Peyer's patch (tissue), 4 donors: ENCODE measurements around the gene CD36.

Experiments used
- CTCF ChIP-seq, 6 experiments: fragments of 450-650 bp in 4 of 6; fragments of 200-600 bp in 2 of 6; sonication (generic) in 1 of 6; IDR thresholded peaks; one replicate each; pipeline ENCODE4 v1.5.1; 2017 to 2019; ENCODE audit warnings: antibody characterized with exemption in 6 of 6, mild to moderate bottlenecking in 3 of 6, moderate library complexity in 1 of 6
- POLR2A ChIP-seq, 2 donors: fragments of 450-650 bp; IDR thresholded peaks; one replicate each; pipeline ENCODE4 v1.5.1; 2017; ENCODE audit warnings: antibody characterized with exemption in 2 of 2, mild to moderate bottlenecking in 2 of 2, moderate library complexity in 2 of 2

DNA sequence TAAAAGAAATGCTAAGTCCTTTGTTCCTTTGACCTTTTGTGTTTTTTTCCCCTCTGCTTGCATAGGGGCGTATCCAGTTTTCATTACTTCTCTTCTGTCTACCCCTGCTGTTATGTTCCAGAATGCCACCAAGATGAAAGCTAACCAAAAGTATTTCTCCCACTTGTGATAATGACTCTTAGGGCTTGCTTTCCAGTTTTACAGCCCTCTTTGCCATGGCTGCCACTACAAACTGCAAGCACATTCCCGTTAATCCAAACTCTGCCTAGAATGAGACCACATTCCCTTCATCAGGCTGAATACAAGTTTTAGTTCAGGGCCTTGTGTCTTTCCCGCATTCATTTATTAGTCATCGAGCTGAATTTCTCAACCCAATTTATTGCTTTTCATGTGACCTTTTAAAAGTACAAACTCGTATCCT is 23.6 kb upstream of the CD36 start:
- TF ChIP-seq POLR2A (IDR thresholded peaks at IDR 0.05) (no peak), CTCF (IDR thresholded peaks at IDR 0.05) (peak in 1 of 6 experiments; percentile 3)
